Loucy (cell line): ENCODE data around the gene IFITM1.

Experiments used
- CTCF ChIP-seq: fragments of 200-600 bp; sonication (generic); conservative IDR thresholded peaks from 2 replicates; pipeline ENCODE4 v1.5.1; 2014; ENCODE audit warnings: mild to moderate bottlenecking, antibody characterized with exemption, low read length
- EZH2phosphoT487 ChIP-seq: fragments of 200-600 bp; IDR thresholded peaks from 2 replicates; pipeline ENCODE4 v1.6.1; 2018; ENCODE audit warnings: antibody characterized with exemption, mild to moderate bottlenecking, moderate library complexity, borderline replicate concordance

- TF ChIP-seq CTCF = no peak
- no peak for TF ChIP-seq EZH2phosphoT487
Observed at GRCh38 chr11:336659-337198, 22.9 kb downstream of the IFITM1 start.
